Uterus (tissue), 4 donors: ENCODE data around the gene CLSTN1. TPM values are rescaled to one million over a fixed set of nuclear protein-coding genes. Genes with fewer than 3 reads are reported as not detected.
A peak's percentile ranks its signal among the peaks of the same experiment; 100 is the strongest.

ENCODE experiments used
- DNase-seq, 2 donors: peaks; one replicate each; pipeline ENCODE4 v3.0.0-alpha.2; 2019 to 2020
- H3K27ac ChIP-seq, 2 donors: fragments of 200-600 bp; sonication (generic); 1 replicate in 1 of 2; 2 replicates in 1 of 2; pipeline ENCODE4 v1.5.1; 2016 to 2018
- H3K27me3 ChIP-seq, 2 donors: fragments of 200-600 bp; sonication (generic); one replicate each; pipeline ENCODE4 v1.5.1; 2018 to 2019; ENCODE audit warnings: control low read depth in 1 of 2
- H3K36me3 ChIP-seq, 2 donors: fragments of 200-600 bp; sonication (generic); one replicate each; pipeline ENCODE4 v1.5.1; 2019; ENCODE audit warnings: control low read depth in 1 of 2
- H3K4me1 ChIP-seq, 2 donors: fragments of 200-600 bp; sonication (generic); one replicate each; pipeline ENCODE4 v1.5.1; 2018 to 2019; ENCODE audit warnings: control low read depth in 1 of 2
- H3K4me3 ChIP-seq, 2 donors: fragments of 200-600 bp; sonication (generic); 1 replicate in 1 of 2; 2 replicates in 1 of 2; pipeline ENCODE4 v1.5.1; 2018 to 2019; ENCODE audit warnings: mild to moderate bottlenecking in 1 of 2
- H3K9me3 ChIP-seq, 2 donors: fragments of 200-600 bp; sonication (generic); one replicate each; pipeline ENCODE4 v1.5.1; 2019; ENCODE audit warnings: control low read depth in 1 of 2
- CTCF ChIP-seq, 4 experiments: fragments of 200-600 bp in 2 of 4; fragments of 450-650 bp in 2 of 4; sonication (generic) in 2 of 4; IDR thresholded peaks; one replicate each; pipeline ENCODE4 v1.5.1; 2016 to 2019; ENCODE audit warnings: antibody characterized with exemption in 4 of 4, mild to moderate bottlenecking in 2 of 4, moderate library complexity in 1 of 4
- POLR2A ChIP-seq, 2 donors: fragments of 450-650 bp; IDR thresholded peaks; one replicate each; pipeline ENCODE4 v1.6.1; 2016; ENCODE audit warnings: antibody characterized with exemption in 2 of 2, mild to moderate bottlenecking in 1 of 2, moderate library complexity in 1 of 2
- intact Hi-C: fragments of 100-400 bp; cut with DNase I; formaldehyde crosslinking; loops from one replicate; pipeline ENCODE4 v1.15.1; 2023; ENCODE audit warnings: low total_unique reads
- total RNA-seq, 4 donors: library from RNA; depleted of rRNA in 3 of 4; stranded (reverse); fragments of >200 nt in 3 of 4; gene quantifications; one replicate each; pipeline versions ENCODE4 v1.1.0 to v1.2.4, GENCODE V29; 2014 to 2023
- donor health status: DM: yes; HTN: yes; CAD: no.

The CLSTN1 gene
- total RNA-seq, 4 donors from 2014 or later: 46.8 to 184 (median 94.0) TPM

- H3K27ac ChIP-seq: no peak overlapping the region
- no peak overlapping the region for H3K4me3 ChIP-seq
- no peak for TF ChIP-seq POLR2A (IDR thresholded peaks at IDR 0.05)
- no peak for TF ChIP-seq CTCF (IDR thresholded peaks at IDR 0.05)
- H3K4me1 ChIP-seq: peaks cover 0 to 23% of the 10 kb centered on the region in 2 donors
- no peak for DNase-seq
- no peaks in the 10 kb centered on the region for H3K27me3 ChIP-seq
- no peaks in the 10 kb centered on the region for H3K36me3 ChIP-seq
- H3K9me3 ChIP-seq: no peaks in the 10 kb centered on the region
- intact Hi-C loops: no loop called here
Measured at GRCh38 chr1:9840176-9840575, 16.4 kb upstream of the CLSTN1 start.

GRCh38 chr1:9838946-9839345 is 15.2 kb upstream of the CLSTN1 start:
- no peak overlapping the region for H3K27ac ChIP-seq
- H3K9me3 ChIP-seq: no peaks in the 10 kb centered on the region
- H3K27me3 ChIP-seq: no peaks in the 10 kb centered on the region
- no peak overlapping the region for H3K4me3 ChIP-seq
- DNase-seq: no peak
- H3K36me3 ChIP-seq: no peaks in the 10 kb centered on the region
- TF ChIP-seq POLR2A (IDR thresholded peaks at IDR 0.05) (no peak), CTCF (IDR thresholded peaks at IDR 0.05) (no peak)
- H3K4me1 ChIP-seq: peaks cover 0 to 25% of the 10 kb centered on the region in 2 donors
- intact Hi-C loops: no loop called here

GRCh38 chr1:9836632-9836960 is 12.8 kb upstream of the CLSTN1 start:
- peaks cover 0 to 12% of the 10 kb centered on the region in 2 donors for H3K4me1 ChIP-seq
- H3K36me3 ChIP-seq: no peaks in the 10 kb centered on the region
- DNase-seq: peak in 1 of 2 donors; percentile 7
- H3K9me3 ChIP-seq: no peaks in the 10 kb centered on the region
- intact Hi-C loops: no loop called here
- H3K27me3 ChIP-seq: no peaks in the 10 kb centered on the region
- H3K4me3 ChIP-seq: no peak overlapping the region
- TF ChIP-seq POLR2A (IDR thresholded peaks at IDR 0.05): no peak
- TF ChIP-seq CTCF (IDR thresholded peaks at IDR 0.05): no peak
- peak overlapping the region in 1 of 2 donors; percentile 35 for H3K27ac ChIP-seq

GRCh38 chr1:9835758-9836631 is 12.2 kb upstream of the CLSTN1 start:
- TF ChIP-seq CTCF (IDR thresholded peaks at IDR 0.05) (peak in 1 of 4 experiments; percentile 1), POLR2A (IDR thresholded peaks at IDR 0.05) (no peak)
- no peak overlapping the region for H3K4me3 ChIP-seq

DNA sequence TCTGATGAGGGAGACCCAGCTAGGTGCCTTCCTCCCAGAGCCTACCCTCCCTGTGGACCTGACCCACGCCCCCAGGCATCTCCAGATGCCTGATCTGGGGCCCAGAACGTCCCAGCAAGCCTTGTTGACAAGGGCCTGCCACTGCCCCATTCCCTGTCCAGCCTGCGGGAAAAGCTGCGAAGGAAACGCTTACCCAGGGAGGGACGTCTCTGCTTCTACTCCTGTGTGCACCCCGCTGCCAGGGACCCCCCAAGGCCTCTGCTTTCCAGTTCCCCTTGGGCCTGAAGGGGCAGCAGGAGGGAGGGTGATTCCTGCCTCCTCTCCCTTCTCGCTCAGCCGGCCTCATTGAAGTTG is 11.6 kb upstream of the CLSTN1 start:
- intact Hi-C loops: no loop called here
- Histone ChIP-seq H3K4me3 (no peak overlapping the region), H3K27me3 (no peaks in the 10 kb centered on the region), H3K4me1 (peaks cover 0 to 12% of the 10 kb centered on the region in 2 donors), H3K36me3 (no peaks in the 10 kb centered on the region), H3K9me3 (no peaks in the 10 kb centered on the region), H3K27ac (peak overlapping the region; percentile 35 to 59)
- DNase-seq: no peak
- TF ChIP-seq POLR2A (IDR thresholded peaks at IDR 0.05) (no peak), CTCF (IDR thresholded peaks at IDR 0.05) (no peak)

More at GRCh38 chr1:9835758-9836631, 12.2 kb upstream of the CLSTN1 start:
- H3K27ac ChIP-seq: peak overlapping the region; percentile 35 to 59
- H3K4me1 ChIP-seq: peaks cover 0 to 12% of the 10 kb centered on the region in 2 donors
- no peaks in the 10 kb centered on the region for H3K36me3 ChIP-seq
- no peaks in the 10 kb centered on the region for H3K27me3 ChIP-seq
- intact Hi-C loops: no loop called here
- no peaks in the 10 kb centered on the region for H3K9me3 ChIP-seq
- peak; percentile 47 to 60 for DNase-seq
